Endothelial cell (in vitro differentiated cells): Measurements from ENCODE around the gene MBNL2. TPM values are rescaled to one million over a fixed set of nuclear protein-coding genes. Genes with fewer than 3 reads are reported as not detected.

Source experiments
- DNase-seq: peaks from one replicate; pipeline ENCODE4 v3.0.0; 2021; ENCODE audit warnings: low spot score
- H3K27ac Mint-ChIP-seq: one replicate; pipeline ENCODE4 v1.8.0; 2021; ENCODE audit warnings: mixed read lengths, inconsistent platforms; ENCODE audit not compliant: unreplicated experiment
- H3K27me3 Mint-ChIP-seq: one replicate; pipeline ENCODE4 v1.8.0; 2021; ENCODE audit warnings: mild to moderate bottlenecking, moderate library complexity, mixed read lengths, inconsistent platforms; ENCODE audit not compliant: unreplicated experiment
- H3K36me3 Mint-ChIP-seq: one replicate; pipeline ENCODE4 v1.8.0; 2021; ENCODE audit warnings: mild to moderate bottlenecking, low read depth, mixed read lengths, inconsistent platforms; ENCODE audit not compliant: unreplicated experiment
- H3K4me1 Mint-ChIP-seq: one replicate; pipeline ENCODE4 v1.8.0; 2021; ENCODE audit warnings: mild to moderate bottlenecking, mixed read lengths, inconsistent platforms; ENCODE audit not compliant: unreplicated experiment
- H3K4me3 Mint-ChIP-seq: one replicate; pipeline ENCODE4 v1.8.0; 2021; ENCODE audit warnings: mild to moderate bottlenecking, mixed read lengths, inconsistent platforms; ENCODE audit not compliant: unreplicated experiment
- H3K9me3 Mint-ChIP-seq: one replicate; pipeline ENCODE4 v1.8.0; 2021; ENCODE audit warnings: mixed read lengths, inconsistent platforms; ENCODE audit not compliant: unreplicated experiment
- CTCF ChIP-seq: fragments of 200-600 bp; sonication (generic); IDR thresholded peaks from one replicate; pipeline ENCODE4 v1.5.0; 2021; ENCODE audit warnings: antibody characterized with exemption; ENCODE audit not compliant: unreplicated experiment
- total RNA-seq: library from RNA; stranded (reverse); fragmentation: NEBNext Ultra II Directional; extraction: Animal tissue kit (Norgen Biotek cat#: 25700); gene quantifications from one replicate; pipeline ENCODE4 v1.2.1, GENCODE V29; 2021; ENCODE audit not compliant: unreplicated experiment

The MBNL2 gene
- total RNA-seq, 1 donor from 2014 or later: 137 TPM

- no peak for TF ChIP-seq CTCF
- peak overlapping the region; percentile 95 for H3K4me3 Mint-ChIP-seq
- H3K27me3 Mint-ChIP-seq: peaks cover 12% of the 10 kb centered on the region
- peaks cover 28% of the 10 kb centered on the region for H3K4me1 Mint-ChIP-seq
- no peak for DNase-seq
- H3K36me3 Mint-ChIP-seq: peaks cover 4% of the 10 kb centered on the region
- peak overlapping the region; percentile 91 for H3K27ac Mint-ChIP-seq
- H3K9me3 Mint-ChIP-seq: no peaks in the 10 kb centered on the region
Measured at GRCh38 chr13:97432232-97432916, 210.2 kb downstream of the MBNL2 start.

- peak; percentile 99 for DNase-seq
- TF ChIP-seq CTCF: no peak
- Mint-ChIP-seq H3K27me3 (peaks cover 12% of the 10 kb centered on the region), H3K4me3 (peak overlapping the region; percentile 95), H3K9me3 (no peaks in the 10 kb centered on the region), H3K27ac (peak overlapping the region; percentile 97), H3K36me3 (peaks cover 4% of the 10 kb centered on the region), H3K4me1 (peaks cover 28% of the 10 kb centered on the region)
Measured at GRCh38 chr13:97432917-97433726, 211.0 kb downstream of the MBNL2 start.

GRCh38 chr13:97433727-97434396 is 211.7 kb downstream of the MBNL2 start, which contains the start of gene RAP2A:
RAP2A (plus strand) TSS chr13:97434169; CDS start chr13:97434471, 302 bp downstream.
- TF ChIP-seq CTCF: no peak
- Mint-ChIP-seq H3K36me3 (peaks cover 4% of the 10 kb centered on the region), H3K4me1 (peaks cover 28% of the 10 kb centered on the region), H3K27me3 (peaks cover 12% of the 10 kb centered on the region), H3K27ac (peak within 1 kb of the TSS; percentile 97), H3K9me3 (no peaks in the 10 kb centered on the region), H3K4me3 (peak within 1 kb of the TSS; percentile 98)
- peak; percentile 93 for DNase-seq

- peak; percentile 43 for DNase-seq
- Mint-ChIP-seq H3K9me3 (no peaks in the 10 kb centered on the region), H3K4me3 (peak overlapping the region; percentile 98), H3K27ac (peak overlapping the region; percentile 88), H3K36me3 (peaks cover 4% of the 10 kb centered on the region), H3K4me1 (peaks cover 27% of the 10 kb centered on the region), H3K27me3 (peaks cover 12% of the 10 kb centered on the region)
- no peak for TF ChIP-seq CTCF
Measured at GRCh38 chr13:97434397-97435201, 212.5 kb downstream of the MBNL2 start.
